Measurements from ENCODE around the gene MAGI3.

MAGI3 gene

GRCh38 chr1:113363935-113364334 lies 26.4 kb upstream of the MAGI3 start (continued):
- no peak for TF ChIP-seq PRDM2 (tag by site-specific recombination; IDR thresholded peaks at IDR 0.05; ENCODE audit: borderline replicate concordance)

GRCh38 chr1:113369040-113369439 lies 21.3 kb upstream of the MAGI3 start:
- no peak for TF ChIP-seq ZNF132 (tag by site-specific recombination; IDR thresholded peaks at IDR 0.05; ENCODE audit: borderline replicate concordance)
- no peak for TF ChIP-seq GLIS2 (tag by site-specific recombination; IDR thresholded peaks at IDR 0.05)
- no peak for TF ChIP-seq ZIC2 (tag by site-specific recombination; IDR thresholded peaks at IDR 0.05)
- no peak for TF ChIP-seq ATF2 (tag by site-specific recombination; IDR thresholded peaks at IDR 0.05; ENCODE audit: low read depth)
- TF ChIP-seq ZNF133 (tag by site-specific recombination; IDR thresholded peaks at IDR 0.05): no peak
- TF ChIP-seq REPIN1 (tag by site-specific recombination; IDR thresholded peaks at IDR 0.05; ENCODE audit: low read depth): no peak
- no peak for TF ChIP-seq ZNF514 (tag by site-specific recombination; IDR thresholded peaks at IDR 0.05)
- no peak for TF ChIP-seq ZNF223 (tag by site-specific recombination; IDR thresholded peaks at IDR 0.05)
- no peak for TF ChIP-seq ZNF433 (tag by site-specific recombination; IDR thresholded peaks at IDR 0.05; ENCODE audit: low read depth)
- TF ChIP-seq AEBP2 (tag by site-specific recombination; IDR thresholded peaks at IDR 0.05; ENCODE audit: borderline replicate concordance): no peak
- TF ChIP-seq ZNF202 (tag by site-specific recombination; IDR thresholded peaks at IDR 0.05; ENCODE audit: borderline replicate concordance): no peak
- no peak for TF ChIP-seq ZBTB20 (tag by site-specific recombination; IDR thresholded peaks at IDR 0.05)
- no peak for TF ChIP-seq ZNF513 (tag by site-specific recombination; IDR thresholded peaks at IDR 0.05)
- Histone ChIP-seq H3K4me3 (ENCODE audit: low read depth, low read length) (no peak overlapping the region), H3K27ac (ENCODE audit: extremely low read depth, low read depth, low read length) (no peak overlapping the region), H3K36me3 (ENCODE audit: control insufficient read depth in 2 of 2, insufficient read depth in 1 of 2, low read length in 2 of 2) (no peaks in the 10 kb centered on the region), H3K9me3 (ENCODE audit: control insufficient read depth, insufficient read depth, low read depth, low read length) (no peaks in the 10 kb centered on the region), H3K4me1 (ENCODE audit: control insufficient read depth, insufficient read depth, low read length) (no peaks in the 10 kb centered on the region)
- ChIA-PET POLR2A (no interaction called here), CTCF (no interaction called here)
